Measurements from ENCODE around the gene CTTNBP2NL. TPM values are rescaled to one million over a fixed set of nuclear protein-coding genes. Genes with fewer than 3 reads are reported as not detected.

Gene CTTNBP2NL
- polyA plus RNA-seq, 1 experiment, result 17.2 TPM

DNA sequence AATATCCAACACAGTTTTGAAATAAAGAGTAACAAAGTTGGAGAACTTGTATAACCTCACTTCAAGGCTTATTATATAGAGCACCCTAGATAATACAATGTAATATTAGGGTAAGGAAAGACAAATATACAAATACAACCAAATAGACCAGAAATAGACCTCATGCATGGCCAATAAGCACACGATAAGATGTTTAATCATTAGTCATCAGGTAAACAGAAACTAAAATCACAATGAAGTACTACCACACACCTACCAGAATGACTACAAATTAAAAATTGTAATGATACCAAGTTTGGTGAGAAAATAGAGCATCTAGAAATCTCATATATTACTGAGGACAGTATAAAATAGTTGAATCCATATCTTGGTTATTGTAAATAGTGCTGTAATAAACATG is 20.3 kb upstream of the CTTNBP2NL start:
- TF ChIP-seq, protein P1, sequence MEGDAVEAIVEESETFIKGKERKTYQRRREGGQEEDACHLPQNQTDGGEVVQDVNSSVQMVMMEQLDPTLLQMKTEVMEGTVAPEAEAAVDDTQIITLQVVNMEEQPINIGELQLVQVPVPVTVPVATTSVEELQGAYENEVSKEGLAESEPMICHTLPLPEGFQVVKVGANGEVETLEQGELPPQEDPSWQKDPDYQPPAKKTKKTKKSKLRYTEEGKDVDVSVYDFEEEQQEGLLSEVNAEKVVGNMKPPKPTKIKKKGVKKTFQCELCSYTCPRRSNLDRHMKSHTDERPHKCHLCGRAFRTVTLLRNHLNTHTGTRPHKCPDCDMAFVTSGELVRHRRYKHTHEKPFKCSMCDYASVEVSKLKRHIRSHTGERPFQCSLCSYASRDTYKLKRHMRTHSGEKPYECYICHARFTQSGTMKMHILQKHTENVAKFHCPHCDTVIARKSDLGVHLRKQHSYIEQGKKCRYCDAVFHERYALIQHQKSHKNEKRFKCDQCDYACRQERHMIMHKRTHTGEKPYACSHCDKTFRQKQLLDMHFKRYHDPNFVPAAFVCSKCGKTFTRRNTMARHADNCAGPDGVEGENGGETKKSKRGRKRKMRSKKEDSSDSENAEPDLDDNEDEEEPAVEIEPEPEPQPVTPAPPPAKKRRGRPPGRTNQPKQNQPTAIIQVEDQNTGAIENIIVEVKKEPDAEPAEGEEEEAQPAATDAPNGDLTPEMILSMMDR (IDR thresholded peaks at IDR 0.05; ENCODE audit: insufficient read depth, low read depth, low read length), result no peak
- Histone ChIP-seq H3K4me3 (ENCODE audit: low read depth, low read length) (no peak overlapping the region), H3K36me3 (ENCODE audit: control insufficient read depth, insufficient read depth, low read length) (no peaks in the 10 kb centered on the region), H3K27me3 (ENCODE audit: control insufficient read depth, insufficient read depth, low read length) (peaks cover 10% of the 10 kb centered on the region)
- no peak for DNase-seq (ENCODE audit: low read depth)
- CTCF ChIA-PET, result no interaction called here
- POLR2A ChIA-PET, result no interaction called here

DNA sequence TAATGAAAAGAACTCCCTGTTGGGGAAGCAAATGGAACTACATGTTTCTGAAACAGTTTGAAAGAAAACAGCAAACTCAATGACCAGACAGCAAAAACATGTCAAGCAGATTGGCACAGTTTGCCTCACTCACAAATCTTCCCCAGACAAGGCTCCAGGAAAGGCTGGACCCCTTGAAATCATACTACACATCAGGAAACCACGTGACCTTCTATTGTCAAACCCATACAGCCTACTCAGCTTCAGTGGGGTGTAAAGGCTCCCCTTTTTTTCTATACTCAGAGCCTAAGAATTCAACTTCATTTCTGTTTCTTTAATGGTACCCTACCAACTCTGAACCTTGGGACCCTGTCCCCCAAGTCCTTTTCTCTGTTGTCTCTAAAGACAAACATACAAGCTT is 15.7 kb upstream of the CTTNBP2NL start:
- ChIA-PET POLR2A (interaction anchor here (0.5 to 0.6 kb wide), 2 partner anchors 14 to 1753 kb away, joined by 3 to 6 read pairs; no protein-coding TSS in a partner anchor), CTCF (interaction anchor here (1.1 to 2.9 kb wide), 3 partner anchors 9 to 21 kb away, joined by 5 to 39 read pairs (median 8); no protein-coding TSS in a partner anchor)
- TF ChIP-seq, protein P1 (IDR thresholded peaks at IDR 0.05; ENCODE audit: insufficient read depth, low read depth, low read length), result no peak
- H3K4me3 ChIP-seq (ENCODE audit: low read depth, low read length), result no peak overlapping the region
- no peaks in the 10 kb centered on the region for H3K36me3 ChIP-seq (ENCODE audit: control insufficient read depth, insufficient read depth, low read length)
- peaks cover 13% of the 10 kb centered on the region for H3K27me3 ChIP-seq (ENCODE audit: control insufficient read depth, insufficient read depth, low read length)
- no peak for DNase-seq (ENCODE audit: low read depth)

DNA sequence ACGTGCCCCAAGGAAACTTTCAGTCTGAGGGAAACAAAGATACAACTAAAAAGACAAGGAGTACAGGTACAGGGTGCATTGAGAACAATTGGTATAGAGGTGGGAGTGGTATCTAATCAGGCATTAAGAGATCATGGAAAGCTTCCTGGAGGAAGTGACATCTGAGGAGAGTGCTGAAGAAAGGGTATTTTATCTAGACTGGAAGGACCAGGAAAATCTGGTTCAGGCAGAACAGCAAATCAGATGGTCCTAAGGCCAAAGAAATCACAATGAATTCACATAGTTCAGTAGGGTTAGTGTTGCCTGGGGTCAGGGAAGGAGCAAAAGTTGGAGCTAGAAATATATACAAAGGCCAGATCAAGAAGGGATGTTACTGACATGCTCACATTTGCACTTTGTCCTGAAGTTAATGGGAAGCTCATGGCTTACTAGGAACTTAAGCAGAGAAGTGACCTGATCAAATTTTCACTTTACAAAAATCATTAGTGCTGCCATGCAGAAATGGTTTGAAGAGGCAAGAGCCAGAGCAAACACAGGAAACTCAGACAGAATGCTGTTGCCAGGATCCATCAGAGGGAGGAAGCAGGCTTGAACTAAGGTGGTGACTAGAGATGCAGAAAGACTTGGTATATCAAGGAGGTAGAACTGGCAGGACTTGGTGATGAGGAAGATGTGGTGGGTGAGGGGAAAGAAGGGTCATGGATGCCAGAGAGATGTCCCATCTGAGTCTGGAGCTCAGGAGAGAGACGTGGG is 14.5 kb upstream of the CTTNBP2NL start:
- no peak for DNase-seq (ENCODE audit: low read depth)
- CTCF ChIA-PET, result interaction anchor here (1.2 to 2.9 kb wide), 3 partner anchors 9 to 23 kb away, joined by 6 to 39 read pairs (median 8); no protein-coding TSS in a partner anchor
- Histone ChIP-seq H3K4me3 (ENCODE audit: low read depth, low read length) (no peak overlapping the region), H3K27me3 (ENCODE audit: control insufficient read depth, insufficient read depth, low read length) (peaks cover 13% of the 10 kb centered on the region), H3K36me3 (ENCODE audit: control insufficient read depth, insufficient read depth, low read length) (no peaks in the 10 kb centered on the region)
- POLR2A ChIA-PET, result no interaction called here
- TF ChIP-seq, protein P1 (IDR thresholded peaks at IDR 0.05; ENCODE audit: insufficient read depth, low read depth, low read length), result no peak

DNA sequence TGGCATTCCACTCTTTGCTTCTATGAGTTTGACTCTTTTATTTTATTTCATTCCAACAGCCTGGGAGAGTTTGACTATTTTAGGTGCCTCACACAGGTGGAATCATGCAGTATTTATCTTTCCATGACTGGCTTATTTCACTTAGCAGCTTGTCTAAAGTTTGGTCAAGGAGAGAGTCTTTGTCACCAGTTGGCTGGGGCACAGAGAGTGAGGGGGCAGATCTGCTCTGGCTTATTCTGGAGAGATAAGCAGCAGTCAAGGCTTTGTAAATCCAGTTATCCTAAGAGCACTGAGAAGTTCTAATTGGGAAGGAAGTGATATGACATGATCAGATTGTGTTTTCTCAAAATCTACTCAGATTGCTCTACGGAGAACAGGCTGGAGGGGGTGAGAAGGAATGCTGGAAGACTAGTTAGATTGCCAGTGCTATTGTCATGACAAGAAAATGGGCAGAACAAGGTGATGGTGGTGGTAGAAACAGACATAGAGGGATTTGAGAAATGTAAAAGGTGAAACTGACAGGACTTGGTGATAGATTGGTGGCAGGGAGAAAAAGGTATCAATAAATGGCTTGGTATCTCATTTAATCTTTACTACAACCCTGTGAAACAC is 12.1 kb upstream of the CTTNBP2NL start:
- CTCF ChIA-PET, result interaction anchor here (1.2 kb wide), 1 partner anchor 14 kb away, joined by 3 read pairs; no protein-coding TSS in a partner anchor
- DNase-seq (ENCODE audit: low read depth), result no peak
- H3K4me3 ChIP-seq (ENCODE audit: low read depth, low read length), result no peak overlapping the region
- H3K36me3 ChIP-seq (ENCODE audit: control insufficient read depth, insufficient read depth, low read length), result no peaks in the 10 kb centered on the region
- TF ChIP-seq, protein P1 (IDR thresholded peaks at IDR 0.05; ENCODE audit: insufficient read depth, low read depth, low read length), result no peak
- peaks cover 13% of the 10 kb centered on the region for H3K27me3 ChIP-seq (ENCODE audit: control insufficient read depth, insufficient read depth, low read length)
- POLR2A ChIA-PET, result no interaction called here

DNA sequence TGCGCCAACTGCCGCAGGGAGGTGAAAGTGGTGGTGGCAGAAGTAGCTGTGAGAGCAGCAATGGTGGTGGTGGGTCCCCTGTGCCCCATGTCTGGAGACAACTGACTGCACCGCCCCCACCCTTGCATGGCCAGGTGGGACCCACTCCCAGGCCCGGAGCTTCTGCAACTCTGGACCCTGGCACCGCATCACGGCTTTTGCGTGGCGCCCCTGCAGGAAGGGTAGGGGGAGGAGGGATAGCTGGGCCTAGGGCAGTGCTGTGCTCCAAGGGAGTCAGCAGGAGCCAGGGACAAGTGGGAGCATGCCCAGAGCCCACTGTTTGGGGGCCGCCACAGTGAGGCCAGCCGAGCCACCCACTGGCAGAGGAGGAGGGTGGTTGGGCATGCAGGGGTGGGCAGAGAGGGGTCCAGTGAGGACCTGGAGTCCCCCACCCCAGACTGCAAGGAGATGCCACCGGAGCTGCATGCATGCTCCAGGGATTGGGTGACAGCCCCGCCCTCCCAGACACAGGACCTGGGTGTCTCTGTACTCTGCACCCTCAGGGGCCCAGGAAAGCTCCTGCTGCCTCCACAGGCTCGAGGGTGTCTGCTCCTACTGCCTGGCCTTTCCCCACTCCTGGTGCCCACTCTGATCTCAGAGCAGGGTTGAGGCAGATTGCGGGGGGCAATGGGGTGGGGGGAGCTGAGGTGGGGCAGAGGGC is 9.8 kb upstream of the CTTNBP2NL start:
- ChIA-PET CTCF (interaction anchor here (1.5 to 3.0 kb wide), 2 partner anchors 12 to 16 kb away, joined by 5 to 8 read pairs; no protein-coding TSS in a partner anchor), POLR2A (no interaction called here)
- no peak for DNase-seq (ENCODE audit: low read depth)
- H3K4me3 ChIP-seq (ENCODE audit: low read depth, low read length), result no peak overlapping the region
- TF ChIP-seq, protein P1 (IDR thresholded peaks at IDR 0.05; ENCODE audit: insufficient read depth, low read depth, low read length), result no peak
- H3K36me3 ChIP-seq (ENCODE audit: control insufficient read depth, insufficient read depth, low read length), result no peaks in the 10 kb centered on the region
- peaks cover 9% of the 10 kb centered on the region for H3K27me3 ChIP-seq (ENCODE audit: control insufficient read depth, insufficient read depth, low read length)

Data from BJ (cell line).